Prostate gland (tissue), 2 donors: ENCODE data around the gene FRA10AC1.

Source experiments
- POLR2A ChIP-seq: fragments of 450-650 bp; IDR thresholded peaks from one replicate; pipeline ENCODE4 v1.6.1; 2016; ENCODE audit warnings: antibody characterized with exemption, mild to moderate bottlenecking
- TF ChIP-seq, protein P1 (sequence below), 4 experiments: fragments of 200-600 bp in 2 of 4; fragments of 450-650 bp in 2 of 4; sonication (generic) in 2 of 4; IDR thresholded peaks; 1 replicate in 3 of 4; 2 replicates in 1 of 4; pipeline ENCODE4 v1.5.1; 2016 to 2019; ENCODE audit warnings: antibody characterized with exemption in 4 of 4, mild to moderate bottlenecking in 2 of 4, moderate library complexity in 2 of 4

GRCh38 chr10:93723153-93723552, 20.8 kb upstream of the FRA10AC1 start:
- TF ChIP-seq, protein P1, sequence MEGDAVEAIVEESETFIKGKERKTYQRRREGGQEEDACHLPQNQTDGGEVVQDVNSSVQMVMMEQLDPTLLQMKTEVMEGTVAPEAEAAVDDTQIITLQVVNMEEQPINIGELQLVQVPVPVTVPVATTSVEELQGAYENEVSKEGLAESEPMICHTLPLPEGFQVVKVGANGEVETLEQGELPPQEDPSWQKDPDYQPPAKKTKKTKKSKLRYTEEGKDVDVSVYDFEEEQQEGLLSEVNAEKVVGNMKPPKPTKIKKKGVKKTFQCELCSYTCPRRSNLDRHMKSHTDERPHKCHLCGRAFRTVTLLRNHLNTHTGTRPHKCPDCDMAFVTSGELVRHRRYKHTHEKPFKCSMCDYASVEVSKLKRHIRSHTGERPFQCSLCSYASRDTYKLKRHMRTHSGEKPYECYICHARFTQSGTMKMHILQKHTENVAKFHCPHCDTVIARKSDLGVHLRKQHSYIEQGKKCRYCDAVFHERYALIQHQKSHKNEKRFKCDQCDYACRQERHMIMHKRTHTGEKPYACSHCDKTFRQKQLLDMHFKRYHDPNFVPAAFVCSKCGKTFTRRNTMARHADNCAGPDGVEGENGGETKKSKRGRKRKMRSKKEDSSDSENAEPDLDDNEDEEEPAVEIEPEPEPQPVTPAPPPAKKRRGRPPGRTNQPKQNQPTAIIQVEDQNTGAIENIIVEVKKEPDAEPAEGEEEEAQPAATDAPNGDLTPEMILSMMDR (IDR thresholded peaks at IDR 0.05) = no peak
- no peak for TF ChIP-seq POLR2A
